CD4-positive, alpha-beta T cell (primary cell): ENCODE results near the gene ARHGAP25. TPM values are rescaled to one million over a fixed set of nuclear protein-coding genes. Genes with fewer than 3 reads are reported as not detected.

Experiments
- ATAC-seq: fragments of 200-7000 bp; cut with Tn5 transposase; one replicate; pipeline ENCODE4 v1.10.0; 2022; ENCODE audit warnings: mild to moderate bottlenecking; ENCODE audit not compliant: poor library complexity
- CTCF ChIA-PET: fragments of 350-600 bp; sonication (Branson Sonifier 250); formaldehyde crosslinking; loops from one replicate; lab custom pipeline; 2021; ENCODE audit warnings: antibody characterized with exemption, inconsistent platforms; lab: Charles Lee
- POLR2A ChIA-PET: fragments of 350-600 bp; sonication (Branson Sonifier 250); formaldehyde crosslinking; loops from one replicate; lab custom pipeline; 2021; ENCODE audit warnings: antibody characterized with exemption, inconsistent platforms; lab: Charles Lee
- DNase-seq, 14 experiments: peaks; one replicate each; pipeline ENCODE4 v3.0.0-alpha.2; 2013 to 2020; ENCODE audit warnings: mixed read lengths in 2 of 14
- H3K27ac ChIP-seq, 2 donors: one replicate each; pipeline versions ENCODE4 v1.5.1 to v1.7.0; 2013; ENCODE audit warnings: low read length in 2 of 2, low read depth in 1 of 2, mild to moderate bottlenecking in 1 of 2
- H3K27me3 ChIP-seq, 2 experiments: 1 replicate in 1 of 2; 2 replicates in 1 of 2; pipeline versions ENCODE4 v1.6.1 to v1.7.0; 2013; ENCODE audit warnings: low read length in 2 of 2, control low read depth in 1 of 2, mild to moderate bottlenecking in 1 of 2, moderate library complexity in 1 of 2; ENCODE audit not compliant: insufficient read depth in 2 of 2, control insufficient read depth in 1 of 2
- H3K36me3 ChIP-seq: one replicate; pipeline ENCODE4 v1.6.1; 2013; ENCODE audit warnings: low read length, control low read depth; ENCODE audit not compliant: insufficient read depth
- H3K4me1 ChIP-seq: one replicate; pipeline ENCODE4 v1.6.1; 2013; ENCODE audit warnings: low read length, control low read depth; ENCODE audit not compliant: insufficient read depth
- H3K4me3 ChIP-seq: one replicate; pipeline ENCODE4 v1.5.1; 2013; ENCODE audit warnings: mild to moderate bottlenecking, low read length, moderate library complexity
- H3K9me3 ChIP-seq, 2 experiments: 1 replicate in 1 of 2; 2 replicates in 1 of 2; pipeline versions ENCODE4 v1.6.1 to v1.7.0; 2013; ENCODE audit warnings: low read length in 2 of 2, mild to moderate bottlenecking in 2 of 2, control low read depth in 1 of 2, moderate library complexity in 1 of 2; ENCODE audit not compliant: control insufficient read depth in 1 of 2, insufficient read depth in 1 of 2
- H3K27ac Mint-ChIP-seq: one replicate; pipeline ENCODE4 v1.8.0; 2020; ENCODE audit warnings: mixed read lengths
- H3K27me3 Mint-ChIP-seq: one replicate; pipeline ENCODE4 v1.8.0; 2021; ENCODE audit warnings: mixed read lengths
- H3K36me3 Mint-ChIP-seq: one replicate; pipeline ENCODE4 v1.8.0; 2021; ENCODE audit warnings: low read depth, mixed read lengths
- H3K4me1 Mint-ChIP-seq: one replicate; pipeline ENCODE4 v1.8.0; 2021; ENCODE audit warnings: low read depth, mixed read lengths
- H3K4me3 Mint-ChIP-seq: one replicate; pipeline ENCODE4 v1.8.0; 2020; ENCODE audit warnings: mild to moderate bottlenecking, mixed read lengths
- H3K9me3 Mint-ChIP-seq: one replicate; pipeline ENCODE4 v1.8.0; 2020; ENCODE audit warnings: mixed read lengths
- intact Hi-C, 2 experiments: fragments of 100-400 bp; cut with DNase I in 1 of 2; cut with micrococcal nuclease in 1 of 2; formaldehyde crosslinking; loops; one replicate each; pipeline versions ENCODE4 v1.15.1 to v1.9.0; 2023 to 2025; cut with DNase I, micrococcal nuclease
- total RNA-seq, 174 experiments: library from RNA in 2 of 174; stranded (reverse) in 2 of 174; gene quantifications; one replicate each; pipeline ENCODE4 v1.2.3 and lab custom pipeline; 2021 to 2026
- TF ChIP-seq, protein P1 (sequence below): fragments of 200-600 bp; IDR thresholded peaks from one replicate; pipeline ENCODE4 v1.8.0; 2022; ENCODE audit warnings: antibody characterized with exemption, mild to moderate bottlenecking

Gene ARHGAP25
- total RNA-seq, 2 experiments from 2014 or later: 39.3 to 41.8 TPM

DNA sequence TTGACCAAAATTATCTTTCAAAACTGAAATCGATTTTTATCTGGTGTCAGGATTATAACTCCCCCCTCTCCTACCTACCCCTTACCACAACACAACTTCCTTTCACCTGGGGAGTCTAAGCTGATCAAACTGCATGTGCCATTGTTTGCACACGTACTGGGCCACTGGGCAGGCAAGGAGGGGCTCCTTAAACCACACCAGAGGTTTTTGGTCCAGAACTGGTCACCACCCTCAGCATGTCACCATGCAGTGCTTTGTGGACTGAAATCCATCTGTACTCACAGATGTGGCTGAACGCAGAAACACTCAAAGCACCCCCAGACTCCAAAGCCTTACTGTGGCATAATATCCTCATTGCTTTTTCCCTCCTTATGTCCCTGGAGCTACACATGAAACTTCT is 13.9 kb upstream of the ARHGAP25 start:
- TF ChIP-seq, protein P1, sequence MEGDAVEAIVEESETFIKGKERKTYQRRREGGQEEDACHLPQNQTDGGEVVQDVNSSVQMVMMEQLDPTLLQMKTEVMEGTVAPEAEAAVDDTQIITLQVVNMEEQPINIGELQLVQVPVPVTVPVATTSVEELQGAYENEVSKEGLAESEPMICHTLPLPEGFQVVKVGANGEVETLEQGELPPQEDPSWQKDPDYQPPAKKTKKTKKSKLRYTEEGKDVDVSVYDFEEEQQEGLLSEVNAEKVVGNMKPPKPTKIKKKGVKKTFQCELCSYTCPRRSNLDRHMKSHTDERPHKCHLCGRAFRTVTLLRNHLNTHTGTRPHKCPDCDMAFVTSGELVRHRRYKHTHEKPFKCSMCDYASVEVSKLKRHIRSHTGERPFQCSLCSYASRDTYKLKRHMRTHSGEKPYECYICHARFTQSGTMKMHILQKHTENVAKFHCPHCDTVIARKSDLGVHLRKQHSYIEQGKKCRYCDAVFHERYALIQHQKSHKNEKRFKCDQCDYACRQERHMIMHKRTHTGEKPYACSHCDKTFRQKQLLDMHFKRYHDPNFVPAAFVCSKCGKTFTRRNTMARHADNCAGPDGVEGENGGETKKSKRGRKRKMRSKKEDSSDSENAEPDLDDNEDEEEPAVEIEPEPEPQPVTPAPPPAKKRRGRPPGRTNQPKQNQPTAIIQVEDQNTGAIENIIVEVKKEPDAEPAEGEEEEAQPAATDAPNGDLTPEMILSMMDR: no peak
- peak overlapping the region in 1 of 2 donors; percentile 76 for H3K27ac ChIP-seq
- Mint-ChIP-seq H3K27ac (peak overlapping the region; percentile 83), H3K36me3 (no peaks in the 10 kb centered on the region), H3K4me1 (peaks cover 96% of the 10 kb centered on the region), H3K9me3 (no peaks in the 10 kb centered on the region), H3K27me3 (no peaks in the 10 kb centered on the region), H3K4me3 (peak overlapping the region; percentile 7)
- H3K36me3 ChIP-seq: no peaks in the 10 kb centered on the region
- ChIA-PET POLR2A (interaction anchor here (0.7 to 7.8 kb wide), 16 partner anchors 13 to 268 kb away, joined by 3 to 79 read pairs (median 6); partner anchors contain the start of genes APLF, ARHGAP25 and FBXO48), CTCF (interaction anchor here (1.7 to 5.4 kb wide), 3 partner anchors 11 to 31 kb away, joined by 7 to 22 read pairs (median 10); no protein-coding TSS in a partner anchor)
- no peaks in the 10 kb centered on the region for H3K9me3 ChIP-seq
- ATAC-seq (no peak), DNase-seq (no peak)
- no peaks in the 10 kb centered on the region for H3K27me3 ChIP-seq
- H3K4me3 ChIP-seq: no peak overlapping the region
- intact Hi-C loops: loop anchor here (2.0 kb wide), 2 partner anchors 14 to 16 kb away; partner anchors contain the start of gene ARHGAP25 (in 1 of the 2)
- H3K4me1 ChIP-seq: peaks cover 88% of the 10 kb centered on the region

- peak overlapping the region; percentile 19 for H3K4me3 ChIP-seq
- POLR2A ChIA-PET: interaction anchor here (0.7 to 7.8 kb wide), 23 partner anchors 12 to 470 kb away, joined by 3 to 79 read pairs (median 6); partner anchors contain the start of genes APLF, ARHGAP25 and FBXO48
- Mint-ChIP-seq H3K4me3 (peak overlapping the region; percentile 82), H3K36me3 (no peaks in the 10 kb centered on the region), H3K27ac (peak overlapping the region; percentile 83), H3K27me3 (no peaks in the 10 kb centered on the region), H3K4me1 (peaks cover 96% of the 10 kb centered on the region), H3K9me3 (no peaks in the 10 kb centered on the region)
- no peaks in the 10 kb centered on the region for H3K9me3 ChIP-seq
- H3K36me3 ChIP-seq: no peaks in the 10 kb centered on the region
- DNase-seq: peak in 6 of 14 experiments; percentile 25 to 82 (median 68)
- CTCF ChIA-PET: interaction anchor here (1.1 to 5.4 kb wide), 7 partner anchors 12 to 259 kb away, joined by 3 to 22 read pairs (median 5); no protein-coding TSS in a partner anchor
- peak overlapping the region; percentile 72 to 76 for H3K27ac ChIP-seq
- H3K4me1 ChIP-seq: peaks cover 88% of the 10 kb centered on the region
- peak; percentile 83 for ATAC-seq
- intact Hi-C loops: loop anchor here (2.0 kb wide), 2 partner anchors 13 to 15 kb away; partner anchors contain the start of gene ARHGAP25 (in 1 of the 2)
- TF ChIP-seq, protein P1: no peak
- no peaks in the 10 kb centered on the region for H3K27me3 ChIP-seq
Observed at GRCh38 chr2:68721482-68722101, 13.0 kb upstream of the ARHGAP25 start.

- H3K27ac Mint-ChIP-seq: peak overlapping the region; percentile 83
- ChIA-PET POLR2A (interaction anchor here (0.9 to 7.8 kb wide), 11 partner anchors 11 to 255 kb away, joined by 3 to 79 read pairs (median 7); partner anchors contain the start of genes APLF, ARHGAP25 and FBXO48), CTCF (interaction anchor here (1.1 to 5.4 kb wide), 7 partner anchors 13 to 114 kb away, joined by 3 to 22 read pairs (median 5); no protein-coding TSS in a partner anchor)
- intact Hi-C loops: no loop called here
- Histone ChIP-seq H3K36me3 (no peaks in the 10 kb centered on the region), H3K4me1 (peaks cover 92% of the 10 kb centered on the region), H3K27me3 (no peaks in the 10 kb centered on the region), H3K4me3 (no peak overlapping the region), H3K27ac (peak overlapping the region in 1 of 2 donors; percentile 76), H3K9me3 (no peaks in the 10 kb centered on the region)
- H3K4me3 Mint-ChIP-seq: no peak overlapping the region
- peak in 3 of 14 experiments; percentile 29 to 37 (median 32) for DNase-seq
- no peaks in the 10 kb centered on the region for H3K9me3 Mint-ChIP-seq
- no peaks in the 10 kb centered on the region for H3K36me3 Mint-ChIP-seq
- H3K4me1 Mint-ChIP-seq: peaks cover 96% of the 10 kb centered on the region
- no peaks in the 10 kb centered on the region for H3K27me3 Mint-ChIP-seq
- ATAC-seq: no peak
- TF ChIP-seq, protein P1: no peak
Observed at GRCh38 chr2:68722712-68723111, 11.9 kb upstream of the ARHGAP25 start.
